Vagina (tissue), 2 donors: ENCODE data around the gene SNX32.

Source experiments
- POLR2A ChIP-seq, 2 donors: fragments of 450-650 bp; IDR thresholded peaks; one replicate each; pipeline ENCODE4 v1.6.1; 2017; ENCODE audit warnings: antibody characterized with exemption in 2 of 2, mild to moderate bottlenecking in 2 of 2, moderate library complexity in 2 of 2
- TF ChIP-seq, protein P1 (sequence below), 3 experiments: fragments of 450-650 bp in 2 of 3; fragments of 200-600 bp in 1 of 3; sonication (generic) in 1 of 3; IDR thresholded peaks; one replicate each; pipeline ENCODE4 v1.5.1; 2017 to 2019; ENCODE audit warnings: antibody characterized with exemption in 3 of 3, mild to moderate bottlenecking in 2 of 3, moderate library complexity in 2 of 3

DNA sequence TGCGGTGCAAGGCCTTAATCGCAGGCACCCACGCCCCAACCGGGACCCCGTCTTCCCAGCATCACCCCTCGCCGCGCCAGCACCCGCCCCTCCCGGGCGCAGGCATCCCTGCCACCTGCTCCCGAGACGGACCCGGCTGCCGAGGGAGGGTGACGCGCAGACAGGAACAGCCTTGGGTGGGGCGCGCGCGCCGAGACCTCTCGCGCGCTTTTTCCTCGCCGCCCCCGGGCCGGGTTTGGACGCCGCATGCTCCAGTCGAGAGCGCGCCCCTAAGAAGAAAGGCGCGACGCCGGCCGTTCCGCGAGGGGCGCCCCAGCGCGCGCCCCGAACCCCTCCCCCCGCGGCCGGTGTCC, 23.7 kb downstream of the SNX32 start:
- TF ChIP-seq, protein P1, sequence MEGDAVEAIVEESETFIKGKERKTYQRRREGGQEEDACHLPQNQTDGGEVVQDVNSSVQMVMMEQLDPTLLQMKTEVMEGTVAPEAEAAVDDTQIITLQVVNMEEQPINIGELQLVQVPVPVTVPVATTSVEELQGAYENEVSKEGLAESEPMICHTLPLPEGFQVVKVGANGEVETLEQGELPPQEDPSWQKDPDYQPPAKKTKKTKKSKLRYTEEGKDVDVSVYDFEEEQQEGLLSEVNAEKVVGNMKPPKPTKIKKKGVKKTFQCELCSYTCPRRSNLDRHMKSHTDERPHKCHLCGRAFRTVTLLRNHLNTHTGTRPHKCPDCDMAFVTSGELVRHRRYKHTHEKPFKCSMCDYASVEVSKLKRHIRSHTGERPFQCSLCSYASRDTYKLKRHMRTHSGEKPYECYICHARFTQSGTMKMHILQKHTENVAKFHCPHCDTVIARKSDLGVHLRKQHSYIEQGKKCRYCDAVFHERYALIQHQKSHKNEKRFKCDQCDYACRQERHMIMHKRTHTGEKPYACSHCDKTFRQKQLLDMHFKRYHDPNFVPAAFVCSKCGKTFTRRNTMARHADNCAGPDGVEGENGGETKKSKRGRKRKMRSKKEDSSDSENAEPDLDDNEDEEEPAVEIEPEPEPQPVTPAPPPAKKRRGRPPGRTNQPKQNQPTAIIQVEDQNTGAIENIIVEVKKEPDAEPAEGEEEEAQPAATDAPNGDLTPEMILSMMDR (IDR thresholded peaks at IDR 0.05) = no peak
- no peak for TF ChIP-seq POLR2A (IDR thresholded peaks at IDR 0.05)
